Peyer's patch (tissue), 4 donors: Measurements from ENCODE around the gene EVC2.

Experiments used
- CTCF ChIP-seq, 6 experiments: fragments of 450-650 bp in 4 of 6; fragments of 200-600 bp in 2 of 6; sonication (generic) in 1 of 6; IDR thresholded peaks; one replicate each; pipeline ENCODE4 v1.5.1; 2017 to 2019; ENCODE audit warnings: antibody characterized with exemption in 6 of 6, mild to moderate bottlenecking in 3 of 6, moderate library complexity in 1 of 6
- POLR2A ChIP-seq, 2 donors: fragments of 450-650 bp; IDR thresholded peaks; one replicate each; pipeline ENCODE4 v1.5.1; 2017; ENCODE audit warnings: antibody characterized with exemption in 2 of 2, mild to moderate bottlenecking in 2 of 2, moderate library complexity in 2 of 2

- TF ChIP-seq CTCF (IDR thresholded peaks at IDR 0.05) (no peak), POLR2A (IDR thresholded peaks at IDR 0.05) (no peak)
Measured at GRCh38 chr4:5547651-5548249, 160.6 kb downstream of the EVC2 start.
